GM12874 (cell line): ENCODE measurements around the gene PTGS1.

Experiments used
- TF ChIP-seq, protein P1 (sequence below): IDR thresholded peaks from 2 replicates; pipeline ENCODE4 v1.5.1; 2011; ENCODE audit warnings: low read depth, mild to moderate bottlenecking, control low read depth, low read length, moderate library complexity; ENCODE audit not compliant: insufficient read depth

The PTGS1 gene

DNA sequence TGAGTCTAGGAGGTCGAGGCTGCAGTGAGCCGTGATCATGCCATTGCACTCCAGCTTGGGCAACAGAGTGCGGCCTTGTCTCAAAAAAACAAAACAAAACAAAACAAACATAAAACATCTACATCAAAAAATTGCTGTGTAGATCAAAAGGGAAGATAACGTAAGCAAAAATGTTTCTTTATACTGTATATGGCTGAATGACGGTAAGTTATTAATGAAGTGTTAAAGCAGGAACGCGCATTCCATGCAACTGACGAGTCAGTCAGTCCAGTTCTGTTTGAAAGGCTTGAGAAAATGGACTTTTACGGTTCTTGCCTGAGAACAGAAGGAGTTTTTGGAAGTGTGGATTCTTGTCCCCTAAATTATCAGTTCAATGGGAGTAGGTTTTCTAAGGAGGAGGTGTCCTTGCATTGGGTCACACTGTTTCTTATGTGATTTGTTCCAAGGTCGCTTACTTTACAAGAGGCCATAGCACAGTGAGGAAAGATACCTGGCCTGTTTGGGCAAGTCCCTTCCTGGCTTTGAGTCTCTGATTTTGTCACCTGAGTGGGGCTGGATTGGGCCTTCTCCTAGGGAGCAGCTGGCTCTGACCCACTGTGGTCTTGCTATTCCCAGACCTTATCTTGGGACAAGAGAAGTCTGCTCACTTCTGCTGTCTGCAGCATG lies 6.6 kb upstream of the PTGS1 start:
- TF ChIP-seq, protein P1, sequence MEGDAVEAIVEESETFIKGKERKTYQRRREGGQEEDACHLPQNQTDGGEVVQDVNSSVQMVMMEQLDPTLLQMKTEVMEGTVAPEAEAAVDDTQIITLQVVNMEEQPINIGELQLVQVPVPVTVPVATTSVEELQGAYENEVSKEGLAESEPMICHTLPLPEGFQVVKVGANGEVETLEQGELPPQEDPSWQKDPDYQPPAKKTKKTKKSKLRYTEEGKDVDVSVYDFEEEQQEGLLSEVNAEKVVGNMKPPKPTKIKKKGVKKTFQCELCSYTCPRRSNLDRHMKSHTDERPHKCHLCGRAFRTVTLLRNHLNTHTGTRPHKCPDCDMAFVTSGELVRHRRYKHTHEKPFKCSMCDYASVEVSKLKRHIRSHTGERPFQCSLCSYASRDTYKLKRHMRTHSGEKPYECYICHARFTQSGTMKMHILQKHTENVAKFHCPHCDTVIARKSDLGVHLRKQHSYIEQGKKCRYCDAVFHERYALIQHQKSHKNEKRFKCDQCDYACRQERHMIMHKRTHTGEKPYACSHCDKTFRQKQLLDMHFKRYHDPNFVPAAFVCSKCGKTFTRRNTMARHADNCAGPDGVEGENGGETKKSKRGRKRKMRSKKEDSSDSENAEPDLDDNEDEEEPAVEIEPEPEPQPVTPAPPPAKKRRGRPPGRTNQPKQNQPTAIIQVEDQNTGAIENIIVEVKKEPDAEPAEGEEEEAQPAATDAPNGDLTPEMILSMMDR = no peak

DNA sequence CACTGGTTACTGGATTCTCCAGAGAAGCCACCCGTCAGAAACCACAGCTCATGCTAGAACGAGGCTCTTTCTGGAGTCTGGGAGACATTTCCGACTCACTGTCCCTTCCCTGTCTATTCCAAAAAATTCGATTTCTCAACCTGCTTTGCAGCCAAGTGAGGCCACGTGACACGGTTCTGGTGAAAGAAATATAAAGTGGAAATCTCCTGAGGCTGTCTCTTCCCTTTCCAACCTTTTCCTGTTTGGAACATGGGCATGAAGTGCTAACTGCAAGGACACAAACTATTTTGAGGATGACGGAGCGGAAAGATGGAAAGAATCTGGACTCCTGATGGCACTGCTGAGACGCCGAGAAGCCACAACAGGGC lies 6.1 kb upstream of the PTGS1 start:
- TF ChIP-seq, protein P1 = no peak

- TF ChIP-seq, protein P1 = no peak
Measured at GRCh38 chr9:122366074-122366660, 4.7 kb upstream of the PTGS1 start.

DNA sequence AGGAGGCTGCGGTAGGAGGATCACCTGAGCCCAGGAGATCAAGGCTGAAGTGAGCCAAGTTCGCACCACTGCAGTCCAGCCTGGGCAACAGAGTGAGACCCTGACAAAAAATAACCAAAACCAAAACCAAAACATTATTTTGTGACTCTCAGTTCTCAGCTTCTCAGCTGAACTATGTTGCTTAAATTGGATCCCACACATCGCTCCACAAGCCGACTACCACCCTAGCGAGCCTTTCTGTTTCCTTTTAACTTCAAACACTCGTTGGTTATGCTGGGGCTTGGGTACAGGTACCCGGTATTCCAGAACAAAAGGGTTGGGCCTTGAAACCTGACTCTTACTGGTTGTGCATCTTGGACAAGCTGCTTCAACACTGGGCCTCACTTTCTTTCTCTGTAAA lies 3.8 kb upstream of the PTGS1 start:
- TF ChIP-seq, protein P1 = no peak

GRCh38 chr9:122367774-122368460 lies 2.9 kb upstream of the PTGS1 start:
- TF ChIP-seq, protein P1 = no peak

GRCh38 chr9:122368642-122369041 lies 2.2 kb upstream of the PTGS1 start:
- TF ChIP-seq, protein P1 = no peak

DNA sequence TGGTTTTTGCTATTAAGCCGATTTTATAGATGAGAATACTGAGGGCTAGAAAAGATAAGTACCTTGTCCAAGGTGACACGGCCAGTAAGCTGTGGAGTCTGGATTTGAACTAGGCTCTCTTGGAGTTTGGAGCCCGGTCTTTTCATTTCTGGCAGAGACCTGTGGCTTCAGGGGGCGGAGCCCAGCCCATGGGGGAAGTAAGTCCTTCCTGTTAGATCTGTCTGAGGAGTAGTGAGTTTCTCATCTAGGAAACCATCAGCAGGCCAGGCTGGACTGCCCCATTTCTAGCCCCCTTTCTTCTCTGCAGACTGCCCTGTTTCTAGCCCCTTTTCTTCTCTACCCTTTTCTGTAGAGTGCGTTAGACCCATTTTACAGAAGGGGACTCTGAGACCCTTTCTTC lies 521 bp upstream of the PTGS1 start:
- TF ChIP-seq, protein P1 = no peak
